Stimulated activated CD8-positive, alpha-beta memory T cell treated with anti-CD3 and anti-CD28 coated beads, Interleukin-15, amount 100 ng/mL, for 48 hours (primary cell): ENCODE data around the gene MAGOHB.
A peak's percentile ranks its signal among the peaks of the same experiment; 100 is the strongest.
"Not testable (repeated sequence)": the region's sequence is repeated elsewhere in the genome, so short reads cannot be mapped to it uniquely, and the experiment has no call there.

Experiments
- DNase-seq, 2 donors: peaks; one replicate each; pipeline ENCODE4 v3.0.0-alpha.2; 2020; ENCODE audit warnings: low read depth in 2 of 2

MAGOHB gene

DNA sequence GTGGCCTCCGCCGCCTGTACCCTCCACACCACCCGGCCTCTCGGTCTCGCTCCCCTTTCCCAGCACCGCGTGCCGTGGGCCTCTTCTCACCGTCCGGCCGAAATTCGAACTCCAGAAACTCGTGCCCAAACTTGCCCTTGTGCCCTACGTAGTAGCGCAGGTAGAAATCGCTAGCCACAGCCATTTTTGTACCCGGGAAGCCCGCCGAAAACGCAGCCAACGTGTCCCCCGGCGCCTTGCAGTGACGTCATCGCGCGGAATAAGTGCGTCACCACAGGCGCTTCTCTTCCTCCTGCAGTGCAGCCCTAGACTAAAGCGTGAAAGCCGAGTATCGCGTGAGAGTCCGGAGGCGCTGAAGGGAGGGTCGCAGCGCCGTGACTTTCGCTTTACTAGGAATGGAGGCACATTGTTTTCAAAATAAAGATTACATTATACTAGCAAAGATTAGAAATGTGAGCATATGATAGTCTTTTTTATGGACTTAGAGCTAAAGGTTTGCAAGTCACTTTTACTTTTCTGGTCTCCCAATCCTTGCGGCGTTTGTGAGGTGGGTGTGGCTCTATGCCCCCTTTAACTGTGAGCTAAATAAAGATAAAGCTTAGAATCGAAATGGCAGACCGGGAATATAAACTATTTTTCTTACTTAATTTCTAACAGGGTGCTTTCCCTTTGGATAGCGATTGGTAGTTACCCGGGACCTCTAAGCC lies at the start of gene MAGOHB:
Gene MAGOHB (minus strand): TSS at position 261 of the 707 bp plus-strand sequence. CDS start 77 bp downstream, at position 184.
- DNase-seq, result peak; percentile 96

- no peak for DNase-seq
Observed at GRCh38 chr12:10661338-10661737, 47.9 kb upstream of the MAGOHB start.

GRCh38 chr12:10654003-10654402 lies 40.6 kb upstream of the MAGOHB start:
- DNase-seq, result no peak

GRCh38 chr12:10652192-10652591 lies 38.8 kb upstream of the MAGOHB start:
- DNase-seq, result no peak

DNA sequence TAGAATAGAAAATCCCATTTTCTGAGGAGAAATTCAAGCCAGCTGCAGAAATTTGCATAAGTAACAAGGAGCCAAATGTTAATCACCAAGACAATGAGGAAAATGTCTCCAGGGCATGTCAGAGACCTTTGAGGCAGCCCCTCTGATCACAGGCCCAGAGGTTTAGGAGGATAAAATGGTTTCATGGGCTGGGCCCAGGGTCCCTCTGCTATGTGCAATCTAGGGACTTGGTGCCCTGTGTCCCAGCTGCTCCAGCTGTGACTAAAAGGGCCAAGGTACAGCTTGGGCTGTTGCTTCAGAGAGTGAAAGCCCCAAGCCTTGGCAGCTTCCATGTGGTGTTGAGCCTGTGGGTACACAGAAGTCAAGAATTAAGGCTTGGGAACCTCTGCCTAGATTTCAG lies 33.2 kb upstream of the MAGOHB start:
- not testable (repeated sequence) for DNase-seq

GRCh38 chr12:10645910-10646309 lies 32.5 kb upstream of the MAGOHB start:
- no peak for DNase-seq

DNA sequence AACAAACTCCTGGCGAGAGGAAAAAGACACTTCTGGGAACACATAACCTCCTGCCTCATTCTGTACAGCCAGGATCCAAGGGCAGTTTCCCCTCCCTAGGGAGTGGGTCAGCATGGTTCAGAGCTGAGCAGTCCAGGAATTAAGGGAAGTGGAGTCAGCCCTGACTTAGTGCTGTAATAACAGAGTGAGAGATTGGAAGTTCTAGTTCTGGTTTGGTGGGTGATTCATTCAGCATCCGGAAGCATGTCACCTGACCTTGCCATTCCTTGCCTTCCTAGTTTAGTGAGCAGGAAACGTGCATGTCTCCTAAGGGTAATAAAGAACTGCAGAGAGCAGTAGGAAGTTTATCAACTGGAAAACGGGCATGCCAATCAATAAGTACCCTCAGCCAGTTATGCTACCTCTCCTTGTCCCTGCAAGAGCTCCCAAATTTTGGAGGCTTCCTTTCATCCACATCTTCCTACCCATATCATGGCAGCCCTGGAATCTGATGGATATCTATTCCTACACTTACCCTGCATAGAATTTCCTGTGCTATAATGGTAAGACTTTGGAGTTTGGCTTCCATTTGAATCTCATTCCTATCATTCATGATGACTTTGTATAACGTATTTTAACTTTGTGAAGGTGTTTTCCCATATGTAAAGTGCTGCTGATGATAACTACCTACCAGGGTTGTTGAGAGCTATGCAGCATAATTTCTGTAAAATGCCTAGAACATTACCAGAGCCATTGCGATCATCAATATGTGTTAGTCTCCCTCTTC lies 28.5 kb upstream of the MAGOHB start:
- DNase-seq, result no peak

GRCh38 chr12:10638728-10639127 lies 25.3 kb upstream of the MAGOHB start:
- DNase-seq, result no peak

DNA sequence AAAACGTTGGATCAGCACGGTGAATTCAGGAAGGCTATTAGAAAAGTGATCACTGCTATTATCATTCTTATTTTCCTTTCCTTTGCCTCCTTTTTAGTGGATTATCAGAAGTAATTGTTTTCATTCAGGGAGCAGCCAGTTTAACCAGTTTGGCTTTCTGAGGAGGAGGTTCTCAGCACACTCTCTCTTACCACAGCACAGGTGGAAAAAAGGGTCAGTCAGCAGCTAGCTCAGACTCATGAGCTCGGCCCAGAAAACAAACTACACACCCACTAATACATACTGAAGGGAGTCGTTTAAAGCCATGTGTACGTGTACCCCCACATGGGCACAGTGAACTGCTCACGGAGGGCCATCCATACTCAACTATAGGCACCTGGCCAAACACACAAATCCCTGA lies 23.2 kb upstream of the MAGOHB start:
- DNase-seq, result no peak

DNA sequence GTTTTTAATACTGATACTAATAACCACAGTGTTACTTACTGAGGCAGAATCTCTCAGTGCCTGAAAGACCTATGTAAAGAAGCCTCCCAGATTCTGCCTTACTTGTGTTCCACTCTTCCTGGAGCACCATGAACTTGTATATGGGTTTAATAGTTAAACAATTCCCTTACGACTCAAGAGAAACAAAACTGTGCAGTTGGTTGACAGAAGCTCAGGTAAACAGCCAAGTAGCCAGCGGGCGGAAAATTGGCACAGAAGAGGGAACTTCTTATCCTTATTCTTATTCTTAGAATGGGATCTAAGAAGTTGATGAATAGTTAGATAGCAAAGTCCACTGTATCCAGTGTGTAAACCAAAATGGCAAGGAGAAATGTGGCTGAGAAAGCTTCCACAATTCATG lies 22.7 kb upstream of the MAGOHB start:
- DNase-seq, result no peak

DNA sequence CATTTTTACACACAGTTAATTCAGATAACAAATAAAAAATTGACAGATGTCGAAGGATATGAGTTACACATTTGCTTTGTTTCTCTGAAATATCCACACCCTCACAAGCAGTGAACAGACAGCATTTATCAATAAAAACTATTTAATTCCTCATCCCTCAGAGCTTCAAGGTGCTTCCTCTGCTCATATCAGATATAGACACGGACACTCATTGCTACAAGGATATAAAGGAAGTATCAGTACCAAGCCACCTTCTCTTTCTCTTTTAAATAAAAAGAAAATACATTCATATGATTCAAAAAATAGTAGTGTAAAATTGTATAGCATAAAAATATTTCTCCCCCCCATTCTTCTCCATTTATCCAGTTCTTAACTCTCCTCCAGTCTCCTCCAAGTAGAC lies 21.9 kb upstream of the MAGOHB start:
- DNase-seq, result no peak

DNA sequence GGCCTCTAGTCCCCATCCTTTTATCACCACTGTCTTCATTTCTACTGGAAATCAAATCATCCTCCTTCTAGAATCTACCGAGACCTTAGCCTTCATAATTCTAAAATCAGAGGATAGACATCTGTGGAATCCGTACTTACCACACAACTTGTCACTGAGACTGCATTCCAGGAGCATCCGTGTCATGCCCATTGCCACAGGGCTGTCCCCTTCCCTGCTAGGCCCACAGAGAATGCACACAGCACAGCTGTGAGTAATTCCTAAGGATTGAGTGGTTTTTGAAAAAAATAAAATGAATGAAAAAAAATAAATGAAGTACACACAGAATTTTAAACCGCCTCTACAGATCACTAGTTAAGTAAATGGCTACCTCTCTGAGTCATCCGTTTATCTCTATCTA lies 21.0 kb upstream of the MAGOHB start:
- no peak for DNase-seq

DNA sequence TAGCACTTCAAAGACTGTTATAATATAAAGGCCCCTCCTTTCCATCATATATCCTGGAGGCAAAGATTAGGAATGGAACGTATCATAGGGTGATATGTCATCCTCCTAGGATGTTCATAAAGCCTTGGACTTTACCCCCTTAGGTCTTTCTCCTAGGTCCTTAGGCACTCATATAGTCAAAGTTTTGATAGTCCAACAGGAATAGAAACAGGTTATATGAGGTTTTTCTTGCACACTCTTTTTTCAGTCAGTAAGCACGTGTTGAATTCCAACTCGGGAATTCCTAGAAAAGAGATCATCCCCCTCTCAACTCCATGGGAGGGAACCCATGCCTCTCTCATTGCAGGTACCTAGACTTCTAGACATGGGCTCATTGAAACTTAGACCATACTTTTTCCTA lies 20.1 kb upstream of the MAGOHB start:
- no peak for DNase-seq

- DNase-seq, result no peak
Observed at GRCh38 chr12:10632226-10632625, 18.8 kb upstream of the MAGOHB start.

- DNase-seq, result no peak
Observed at GRCh38 chr12:10624605-10625004, 11.2 kb upstream of the MAGOHB start.

GRCh38 chr12:10623131-10623530 lies 9.7 kb upstream of the MAGOHB start:
- no peak for DNase-seq

DNA sequence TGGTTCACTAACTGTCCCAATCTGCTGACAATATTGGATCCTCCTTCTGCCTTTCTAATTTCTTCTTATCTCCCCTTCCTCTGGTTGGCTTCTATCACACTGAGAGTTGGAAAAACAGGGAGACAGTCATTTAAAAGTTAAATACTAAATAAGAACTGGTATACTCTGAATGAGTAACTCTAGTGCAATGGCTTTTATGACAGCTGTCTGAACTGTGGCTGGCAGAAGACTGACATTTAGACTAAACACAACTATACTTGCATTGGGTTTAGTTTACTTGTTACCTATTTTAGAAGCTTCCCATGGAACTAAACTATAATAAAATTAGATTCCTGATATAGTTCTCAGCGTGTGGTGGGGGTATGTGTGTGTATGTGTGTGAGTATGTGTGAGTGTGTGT lies 7.9 kb upstream of the MAGOHB start:
- no peak for DNase-seq

DNA sequence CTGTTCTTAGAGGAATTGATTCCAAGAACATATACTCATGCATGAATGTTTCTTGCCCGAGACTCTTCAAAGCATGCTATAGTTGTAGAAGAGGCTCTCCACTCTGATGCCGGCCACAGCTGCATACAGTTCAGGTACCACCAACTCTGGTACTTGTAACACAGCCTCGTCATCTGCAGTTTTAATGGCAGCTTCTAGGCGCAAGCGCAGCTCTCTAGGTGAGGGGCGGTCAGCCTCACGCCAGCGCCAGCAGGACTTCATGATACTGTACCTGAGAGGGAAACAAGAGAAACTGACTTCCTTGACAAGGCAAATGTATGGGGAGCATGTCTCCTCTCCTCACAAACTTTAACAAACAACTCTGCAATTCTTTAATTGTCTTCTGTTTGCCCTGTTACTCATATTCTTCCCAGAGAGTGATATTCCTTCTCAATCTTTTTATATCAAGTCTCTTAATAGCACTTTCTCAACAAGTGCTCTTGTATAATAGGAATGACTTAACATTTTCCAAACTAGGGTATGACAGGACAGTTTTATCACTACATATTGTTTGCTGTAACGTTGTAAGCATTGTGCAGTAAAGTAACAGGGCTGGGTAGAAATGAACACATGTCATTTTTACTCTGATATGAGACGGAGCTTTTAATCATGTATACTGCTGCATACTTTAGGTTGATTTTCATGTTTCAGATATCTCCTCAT lies 6.8 kb upstream of the MAGOHB start:
- DNase-seq, result no peak

- no peak for DNase-seq
Observed at GRCh38 chr12:10618338-10618987, 5.1 kb upstream of the MAGOHB start.

GRCh38 chr12:10617863-10618262 lies 4.5 kb upstream of the MAGOHB start:
- no peak for DNase-seq

- DNase-seq, result no peak
Observed at GRCh38 chr12:10615532-10615931, 2.1 kb upstream of the MAGOHB start.

DNA sequence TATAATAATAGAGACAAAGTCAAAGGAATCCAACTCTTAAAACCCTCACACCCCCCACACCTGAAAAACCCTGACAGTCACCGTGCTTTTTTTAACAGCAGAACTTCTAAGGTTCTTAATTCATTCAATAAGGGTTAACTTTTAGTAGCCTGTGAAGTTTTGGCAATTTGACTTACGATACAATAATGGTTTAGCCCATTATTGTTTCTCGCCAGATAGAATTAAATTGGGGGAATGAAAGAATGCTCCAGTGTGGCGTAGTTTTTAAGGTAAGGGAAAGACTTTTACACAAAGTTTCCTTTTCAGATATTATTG lies 604 bp upstream of the MAGOHB start:
- no peak for DNase-seq

GRCh38 chr12:10612984-10613348 lies 443 bp downstream of the MAGOHB start:
- DNase-seq, result no peak
